A673 (cell line): ENCODE results near the gene CYS1.

Source experiments
- EZH2 ChIP-seq: fragments of 200-600 bp; sonication (generic); IDR thresholded peaks from 2 replicates; pipeline ENCODE4 v1.6.1; 2017; ENCODE audit warnings: borderline replicate concordance, low read depth, mild to moderate bottlenecking, mixed read lengths, antibody characterized with exemption, low read length; ENCODE audit not compliant: poor library complexity, severe bottlenecking
- TF ChIP-seq, protein P1 (sequence below): fragments of 300-800, 200-600 bp; sonication (generic); conservative IDR thresholded peaks from 2 replicates; pipeline ENCODE4 v1.5.1; 2017; ENCODE audit warnings: low read depth, mild to moderate bottlenecking, antibody characterized with exemption, low read length, moderate library complexity, mixed read lengths

DNA sequence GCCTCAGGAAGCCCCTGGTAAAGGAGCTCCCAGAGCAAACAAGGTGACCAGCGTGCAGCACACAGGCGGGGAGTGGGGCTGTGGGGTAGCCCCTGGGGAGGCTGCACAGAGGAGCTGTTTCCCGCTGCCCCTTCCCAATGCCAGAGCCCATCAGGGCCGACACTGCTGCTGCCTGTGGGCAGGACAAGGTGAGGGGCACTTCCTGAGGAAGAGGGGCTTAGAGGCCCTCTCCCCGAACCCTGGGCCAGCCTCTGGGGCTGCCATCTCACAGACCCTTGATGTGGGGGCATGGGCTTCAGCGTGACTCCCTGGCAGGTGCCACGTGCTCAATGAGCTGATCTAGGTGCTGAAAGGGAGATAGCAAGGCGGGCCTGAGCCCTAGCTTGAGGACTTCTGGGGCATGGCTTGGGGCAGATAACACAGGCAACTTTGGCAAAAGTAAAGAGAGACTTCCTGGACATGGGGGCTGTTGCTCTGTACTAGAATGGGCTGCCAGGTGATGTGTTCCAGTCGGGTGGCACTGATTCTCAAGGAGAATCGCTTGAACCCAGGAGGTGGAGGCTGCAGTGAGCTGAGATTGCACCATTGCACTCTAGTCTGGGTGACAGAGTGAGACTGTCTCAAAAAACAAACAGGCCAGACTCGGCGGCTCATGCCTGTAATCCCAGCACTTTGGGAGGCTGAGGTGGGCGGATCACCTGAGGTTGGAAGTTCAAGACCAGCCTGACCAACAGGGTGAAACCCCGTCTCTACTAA is 46.8 kb downstream of the CYS1 start:
- TF ChIP-seq, protein P1, sequence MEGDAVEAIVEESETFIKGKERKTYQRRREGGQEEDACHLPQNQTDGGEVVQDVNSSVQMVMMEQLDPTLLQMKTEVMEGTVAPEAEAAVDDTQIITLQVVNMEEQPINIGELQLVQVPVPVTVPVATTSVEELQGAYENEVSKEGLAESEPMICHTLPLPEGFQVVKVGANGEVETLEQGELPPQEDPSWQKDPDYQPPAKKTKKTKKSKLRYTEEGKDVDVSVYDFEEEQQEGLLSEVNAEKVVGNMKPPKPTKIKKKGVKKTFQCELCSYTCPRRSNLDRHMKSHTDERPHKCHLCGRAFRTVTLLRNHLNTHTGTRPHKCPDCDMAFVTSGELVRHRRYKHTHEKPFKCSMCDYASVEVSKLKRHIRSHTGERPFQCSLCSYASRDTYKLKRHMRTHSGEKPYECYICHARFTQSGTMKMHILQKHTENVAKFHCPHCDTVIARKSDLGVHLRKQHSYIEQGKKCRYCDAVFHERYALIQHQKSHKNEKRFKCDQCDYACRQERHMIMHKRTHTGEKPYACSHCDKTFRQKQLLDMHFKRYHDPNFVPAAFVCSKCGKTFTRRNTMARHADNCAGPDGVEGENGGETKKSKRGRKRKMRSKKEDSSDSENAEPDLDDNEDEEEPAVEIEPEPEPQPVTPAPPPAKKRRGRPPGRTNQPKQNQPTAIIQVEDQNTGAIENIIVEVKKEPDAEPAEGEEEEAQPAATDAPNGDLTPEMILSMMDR = no peak
- TF ChIP-seq EZH2 = no peak
